ENCODE measurements around the gene TAMM41.
"Not testable (repeated sequence)": the region's sequence is repeated elsewhere in the genome, so short reads cannot be mapped to it uniquely, and the experiment has no call there.

TAMM41 gene

GRCh38 chr3:11815111-11815510 lies 31.6 kb downstream of the TAMM41 start:
- no peak for DNase-seq (ENCODE audit: low read depth in 2 of 3, low spot score in 1 of 3)

GRCh38 chr3:11814663-11815062 lies 32.0 kb downstream of the TAMM41 start:
- no peak for DNase-seq (ENCODE audit: low read depth in 2 of 3, low spot score in 1 of 3)

GRCh38 chr3:11810276-11810675 lies 36.4 kb downstream of the TAMM41 start:
- DNase-seq (ENCODE audit: low read depth in 2 of 3, low spot score in 1 of 3): no peak

- DNase-seq (ENCODE audit: low read depth in 2 of 3, low spot score in 1 of 3): no peak
Measured at GRCh38 chr3:11808231-11808630, 38.5 kb downstream of the TAMM41 start.

GRCh38 chr3:11807686-11808085 lies 39.0 kb downstream of the TAMM41 start:
- no peak for DNase-seq (ENCODE audit: low read depth in 2 of 3, low spot score in 1 of 3)

- no peak for DNase-seq (ENCODE audit: low read depth in 2 of 3, low spot score in 1 of 3)
Measured at GRCh38 chr3:11805716-11806115, 41.0 kb downstream of the TAMM41 start.

GRCh38 chr3:11803977-11804892 lies 42.5 kb downstream of the TAMM41 start:
- DNase-seq (ENCODE audit: low read depth in 2 of 3, low spot score in 1 of 3): peak in 1 of 3 donors; percentile 9

- DNase-seq (ENCODE audit: low read depth in 2 of 3, low spot score in 1 of 3): no peak
Measured at GRCh38 chr3:11799791-11800190, 46.9 kb downstream of the TAMM41 start.

GRCh38 chr3:11794927-11795326 lies 51.8 kb downstream of the TAMM41 start:
- no peak for DNase-seq (ENCODE audit: low read depth in 2 of 3, low spot score in 1 of 3)

- DNase-seq (ENCODE audit: low read depth in 2 of 3, low spot score in 1 of 3): no peak
Measured at GRCh38 chr3:11791339-11792200, 55.1 kb downstream of the TAMM41 start.

- DNase-seq (ENCODE audit: low read depth in 2 of 3, low spot score in 1 of 3): no peak
Measured at GRCh38 chr3:11789412-11789811, 57.3 kb downstream of the TAMM41 start.

GRCh38 chr3:11784971-11785377 lies 61.7 kb downstream of the TAMM41 start:
- DNase-seq (ENCODE audit: low read depth in 2 of 3, low spot score in 1 of 3): no peak

- no peak for DNase-seq (ENCODE audit: low read depth in 2 of 3, low spot score in 1 of 3)
Measured at GRCh38 chr3:11780341-11780740, 66.3 kb downstream of the TAMM41 start.

GRCh38 chr3:11779626-11780025 lies 67.1 kb downstream of the TAMM41 start:
- no peak for DNase-seq (ENCODE audit: low read depth in 2 of 3, low spot score in 1 of 3)

- no peak for DNase-seq (ENCODE audit: low read depth in 2 of 3, low spot score in 1 of 3)
Measured at GRCh38 chr3:11778248-11778647, 68.4 kb downstream of the TAMM41 start.

- no peak for DNase-seq (ENCODE audit: low read depth in 2 of 3, low spot score in 1 of 3)
Measured at GRCh38 chr3:11776346-11776745, 70.3 kb downstream of the TAMM41 start.

- DNase-seq (ENCODE audit: low read depth in 2 of 3, low spot score in 1 of 3): no peak
Measured at GRCh38 chr3:11775493-11775892, 71.2 kb downstream of the TAMM41 start.

GRCh38 chr3:11774296-11774877 lies 72.3 kb downstream of the TAMM41 start:
- no peak for DNase-seq (ENCODE audit: low read depth in 2 of 3, low spot score in 1 of 3)

GRCh38 chr3:11771931-11772330 lies 74.8 kb downstream of the TAMM41 start:
- DNase-seq (ENCODE audit: low read depth in 2 of 3, low spot score in 1 of 3): not testable (repeated sequence)

- DNase-seq (ENCODE audit: low read depth in 2 of 3, low spot score in 1 of 3): peak; percentile 54 to 69 (median 58)
Measured at GRCh38 chr3:11770477-11771391, 76.0 kb downstream of the TAMM41 start.

Data from stimulated activated CD4-positive, alpha-beta T cell treated with anti-CD3 and anti-CD28 coated beads, Interleukin-12 subunit alpha, Interleukin-12 subunit beta, amount 100 ng/mL, for 48 hours (primary cell).